Limb (tissue), 2 donors: Measurements from ENCODE around the gene ZBTB7A.

ENCODE experiments used
- DNase-seq, 2 donors: peaks; one replicate each; pipeline ENCODE4 v3.0.0-alpha.2; 2016; ENCODE audit errors: extremely low spot score in 2 of 2

Gene ZBTB7A

DNA sequence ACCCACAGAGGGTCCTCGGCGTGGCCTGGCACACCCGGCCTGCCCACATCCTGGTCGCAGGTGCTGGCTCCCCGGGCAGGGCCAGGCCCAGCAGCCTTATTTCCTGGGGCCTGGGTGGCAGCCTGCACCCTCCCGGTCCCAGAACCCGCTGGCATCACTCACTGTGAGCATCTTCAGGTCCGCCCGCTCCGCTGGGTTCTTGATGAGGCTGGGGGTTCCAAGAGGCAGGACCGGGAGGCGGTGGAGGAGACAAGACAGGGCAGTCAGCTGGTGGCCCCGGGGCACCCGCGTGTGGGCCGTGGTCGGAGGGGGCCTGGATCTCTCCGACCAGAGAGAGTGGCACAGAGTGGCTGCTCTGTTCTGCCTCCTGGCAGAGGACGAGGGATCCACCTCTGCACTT, 27.6 kb upstream of the ZBTB7A start:
- no peak for DNase-seq

DNA sequence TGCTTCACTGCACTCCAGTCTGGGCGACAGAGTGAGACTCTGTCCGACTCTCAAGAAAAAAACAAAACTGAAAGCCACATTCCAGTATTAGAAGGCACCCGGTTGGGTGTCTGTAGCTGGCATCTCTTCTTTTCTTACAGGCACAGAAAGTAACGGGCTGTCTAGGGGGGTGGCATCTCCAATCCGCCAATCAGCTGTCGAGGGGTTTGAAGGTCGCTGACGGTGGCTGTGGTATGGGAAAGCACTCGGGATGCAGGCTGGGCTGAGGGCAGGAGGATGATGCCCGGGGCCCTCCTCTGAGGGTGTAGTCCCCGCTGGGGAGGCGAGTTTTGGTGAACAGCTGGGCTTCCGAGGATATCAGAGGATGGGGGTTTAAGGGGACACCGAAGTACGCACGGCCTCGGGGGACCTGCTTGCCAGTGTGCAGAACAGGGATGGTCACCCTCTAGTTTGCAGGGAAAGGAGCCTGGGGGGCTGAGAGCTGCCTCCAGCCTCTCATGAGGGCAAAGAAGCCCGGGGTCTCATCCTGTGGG, 27.0 kb upstream of the ZBTB7A start:
- DNase-seq: no peak

DNA sequence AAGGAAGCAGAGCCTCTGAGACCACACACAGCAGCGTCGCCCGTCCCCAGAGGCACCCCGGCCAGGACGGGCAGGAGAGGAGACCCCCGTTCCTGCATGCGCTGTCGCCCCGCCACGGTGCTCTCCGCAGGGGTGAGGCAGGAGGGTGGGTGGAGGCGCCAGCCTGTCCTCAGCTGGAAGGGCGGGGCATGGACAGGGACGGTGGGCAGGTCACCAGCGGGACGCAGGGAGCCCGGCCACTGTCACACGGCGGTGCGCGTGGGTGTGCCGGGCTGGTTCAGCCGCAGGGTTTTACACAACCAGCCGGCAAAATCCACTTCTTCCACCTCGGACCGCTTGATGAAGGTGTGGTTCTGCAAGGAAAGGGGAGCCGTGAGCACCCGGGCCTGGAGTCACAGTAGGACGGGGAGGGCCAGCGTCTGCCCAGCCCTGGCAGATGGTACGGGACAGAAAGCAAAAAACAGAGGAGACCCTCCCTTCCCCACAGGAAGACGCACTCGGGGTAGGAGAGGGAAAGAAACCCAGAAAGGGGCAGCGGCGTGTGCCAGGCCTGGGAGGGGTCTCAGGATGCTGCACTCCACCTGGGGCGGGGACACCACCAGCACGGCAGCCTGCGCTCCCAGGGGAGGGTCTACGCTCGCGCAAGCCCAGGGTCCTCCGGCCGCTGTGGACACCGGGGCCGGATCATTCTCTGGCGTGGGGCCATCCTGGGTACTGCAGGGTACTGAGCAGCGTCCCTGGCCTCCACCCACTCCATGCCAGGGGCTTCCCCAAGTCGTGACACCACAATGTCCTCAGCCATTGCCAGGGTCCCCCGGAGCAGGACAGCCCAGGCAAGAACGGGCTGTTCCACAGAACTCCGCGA, 23.9 kb upstream of the ZBTB7A start:
- DNase-seq: no peak

DNA sequence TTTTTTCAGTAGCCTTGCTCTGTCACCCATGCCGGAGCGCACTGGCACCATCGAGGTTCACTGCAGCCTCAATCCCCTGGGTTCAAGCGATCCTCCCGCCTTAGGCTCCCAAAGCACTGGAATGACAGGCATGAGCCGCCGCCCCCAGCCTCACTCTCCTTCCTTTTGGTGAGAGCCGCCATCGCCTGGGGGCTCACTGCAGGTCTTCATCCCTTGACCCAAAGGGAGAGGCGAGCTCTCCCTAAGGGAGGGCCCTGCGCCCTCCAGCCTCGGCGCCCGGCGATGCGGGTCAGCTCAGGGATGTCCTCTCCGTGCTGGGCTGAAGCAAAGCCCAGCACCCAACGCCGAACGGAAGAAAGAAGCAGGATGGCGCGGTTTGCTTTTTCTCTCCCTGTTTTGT, 23.2 kb upstream of the ZBTB7A start:
- no peak for DNase-seq

DNA sequence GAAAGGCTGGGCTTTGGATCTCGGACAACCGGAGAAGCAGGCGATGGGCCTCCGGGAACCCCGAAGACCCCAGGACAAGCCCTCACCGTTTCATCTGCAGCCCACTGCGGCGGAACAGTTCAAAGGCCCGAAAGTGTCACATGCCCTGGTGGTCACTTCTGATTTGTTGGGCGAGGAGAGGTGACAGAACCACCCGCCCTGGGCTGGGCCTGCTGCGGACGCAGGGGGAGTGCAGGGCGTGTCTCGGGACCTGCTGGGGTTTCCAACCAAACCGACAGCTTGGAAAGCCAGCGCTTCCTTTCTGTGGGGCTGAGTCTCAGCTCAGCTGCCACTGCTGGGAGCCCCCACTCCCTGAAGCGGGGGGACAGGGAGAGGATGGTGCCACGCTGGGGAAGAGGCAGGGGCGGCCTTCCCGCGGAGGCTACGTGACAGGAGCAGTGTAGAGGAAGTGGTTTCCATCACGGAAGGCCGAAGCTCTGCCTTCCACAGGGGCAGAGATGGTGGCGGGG, 22.8 kb upstream of the ZBTB7A start:
- no peak for DNase-seq

DNA sequence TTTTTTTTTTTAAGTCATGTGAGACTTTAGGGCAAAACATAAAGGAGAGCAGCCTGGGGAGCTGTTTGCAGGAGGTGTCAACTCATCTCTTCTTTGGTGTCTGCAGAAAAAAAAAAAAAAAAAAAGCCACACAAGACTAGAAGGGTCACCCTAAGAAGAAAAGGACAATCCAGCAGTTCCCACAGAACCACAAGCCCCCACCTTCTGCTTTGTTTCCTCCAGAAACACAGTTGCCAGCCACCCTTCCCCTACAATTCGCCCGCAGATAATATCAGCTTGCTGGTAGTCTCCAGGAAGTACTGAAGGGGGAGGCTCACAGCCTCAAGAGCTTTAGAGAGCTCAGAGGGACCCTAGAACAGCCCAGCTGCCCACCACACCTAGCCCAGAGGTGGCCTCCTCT, 22.3 kb upstream of the ZBTB7A start:
- no peak for DNase-seq

DNA sequence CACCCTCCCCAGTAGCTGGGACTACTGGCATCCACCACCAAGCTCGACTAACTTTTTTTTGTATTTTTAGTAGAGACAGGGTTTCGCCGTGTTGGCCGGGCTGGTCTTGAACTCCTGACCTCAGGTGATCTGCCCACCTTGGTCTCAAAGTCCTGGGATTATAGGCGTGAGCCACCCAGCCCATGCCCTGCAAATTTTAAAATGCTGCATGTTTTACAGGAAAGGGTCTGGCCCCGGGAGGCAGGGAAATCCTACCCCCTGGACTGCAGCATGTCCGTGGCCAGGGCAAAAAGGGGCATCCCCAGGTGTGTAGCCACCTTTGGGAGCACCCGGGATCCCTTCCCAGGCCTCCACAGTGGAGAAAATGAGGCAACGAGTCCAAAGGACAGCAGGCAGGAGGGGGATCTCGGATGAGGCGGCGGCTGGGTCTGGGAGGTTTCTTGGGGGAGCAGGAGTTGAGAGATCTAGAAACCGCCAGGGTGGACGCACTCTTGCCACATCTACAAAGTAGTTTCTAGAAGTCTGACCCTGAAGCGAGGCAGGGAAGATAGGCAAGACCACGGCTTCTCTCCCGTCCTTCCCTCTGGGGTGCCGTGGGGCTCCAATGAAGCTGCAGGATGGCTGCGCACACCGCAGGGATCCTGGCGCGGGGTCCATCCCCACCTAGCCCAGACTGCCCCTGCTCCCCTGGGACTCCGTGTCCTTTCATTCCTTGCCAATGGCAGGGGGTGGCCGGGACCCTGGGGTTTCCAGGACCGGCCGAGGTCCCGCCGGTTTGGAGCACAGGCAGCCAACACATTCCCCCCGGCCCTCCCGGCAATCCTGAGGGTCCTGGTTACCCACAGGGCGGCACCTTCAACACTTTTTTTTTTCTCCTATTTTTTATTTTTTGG, 21.3 kb upstream of the ZBTB7A start:
- peak in 1 of 2 donors; percentile 37 for DNase-seq

DNA sequence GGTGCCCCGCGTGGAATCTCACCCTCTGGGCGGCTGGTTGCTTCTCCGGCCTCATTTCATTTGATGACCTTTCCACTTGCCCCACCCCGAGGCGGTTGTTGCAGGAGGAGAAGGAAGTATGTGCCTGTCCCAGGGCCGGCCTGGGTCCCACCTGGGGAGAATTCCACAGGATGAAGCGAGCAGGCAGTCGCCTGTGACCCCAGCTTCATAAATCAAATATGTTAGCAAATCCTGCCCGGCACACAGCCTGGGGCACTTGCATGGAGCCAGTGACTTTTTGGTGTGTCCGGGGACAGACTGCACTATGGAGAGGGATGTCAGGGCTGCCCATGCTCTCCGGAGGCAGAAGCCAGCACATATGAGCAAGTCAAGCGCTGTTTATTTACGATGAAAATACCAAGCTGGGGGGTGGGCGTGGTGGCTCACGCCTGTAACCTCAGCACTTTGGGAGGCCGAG, 19.7 kb upstream of the ZBTB7A start:
- peak in 1 of 2 donors; percentile 34 for DNase-seq

DNA sequence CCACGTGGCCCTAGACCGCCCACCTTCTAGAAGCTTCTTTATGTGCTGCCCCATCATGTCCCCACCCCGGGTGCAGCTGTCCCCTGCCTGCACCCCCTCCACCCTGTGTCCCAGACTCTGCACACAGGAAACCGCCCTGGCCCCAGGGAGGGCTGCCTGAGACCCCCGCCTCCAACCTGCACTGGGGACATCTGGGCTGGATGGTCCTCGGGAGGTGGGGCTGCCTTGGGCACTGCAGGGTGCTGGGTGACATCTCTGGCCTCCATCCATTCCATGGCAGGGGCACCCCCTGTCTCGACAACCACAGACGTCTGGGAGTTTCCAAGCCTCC, 17.8 kb upstream of the ZBTB7A start:
- DNase-seq: no peak

DNA sequence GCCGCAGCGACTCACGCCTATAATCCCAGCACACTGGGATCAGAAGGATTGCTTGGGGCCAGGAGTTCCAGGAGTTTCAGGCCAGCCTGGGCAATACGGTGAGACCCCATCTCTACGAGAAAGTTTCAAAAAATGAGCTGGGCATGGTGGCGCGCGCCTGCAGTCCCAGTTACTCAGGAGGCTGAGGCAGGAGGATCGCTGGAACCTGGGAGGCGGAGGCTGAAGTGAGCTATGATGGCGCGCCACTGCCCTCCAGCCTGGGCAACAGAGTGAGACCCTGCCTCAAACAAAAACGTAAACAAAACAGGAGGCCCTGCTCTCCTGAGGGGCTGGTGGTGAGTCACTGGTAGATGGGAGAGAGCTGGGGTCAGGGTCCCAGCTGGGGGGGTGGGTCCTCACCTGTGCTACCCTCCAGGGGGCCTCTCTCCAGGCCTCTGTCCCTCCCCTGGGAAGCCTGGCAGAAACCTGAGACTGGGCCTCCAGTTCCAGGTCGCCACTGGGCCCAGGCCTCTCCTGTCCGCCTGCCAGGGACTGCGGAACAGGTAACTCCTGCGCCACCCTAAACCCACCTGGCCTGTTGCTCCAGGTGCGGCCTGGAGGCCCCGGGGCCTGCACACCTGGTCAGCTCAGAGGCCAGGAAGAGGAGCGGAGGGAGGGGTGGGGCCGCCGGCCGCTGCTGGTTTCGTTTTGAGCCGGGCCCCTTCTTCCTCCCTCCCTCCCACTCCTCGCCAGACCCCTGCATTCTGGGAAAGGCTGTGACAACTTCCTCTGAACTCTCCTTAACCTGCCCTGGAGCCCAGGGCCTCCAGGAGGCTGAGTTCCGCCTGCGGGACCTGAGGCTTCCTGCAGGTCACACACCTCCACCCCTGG, 17.2 kb upstream of the ZBTB7A start:
- DNase-seq: peak; percentile 10 to 55

DNA sequence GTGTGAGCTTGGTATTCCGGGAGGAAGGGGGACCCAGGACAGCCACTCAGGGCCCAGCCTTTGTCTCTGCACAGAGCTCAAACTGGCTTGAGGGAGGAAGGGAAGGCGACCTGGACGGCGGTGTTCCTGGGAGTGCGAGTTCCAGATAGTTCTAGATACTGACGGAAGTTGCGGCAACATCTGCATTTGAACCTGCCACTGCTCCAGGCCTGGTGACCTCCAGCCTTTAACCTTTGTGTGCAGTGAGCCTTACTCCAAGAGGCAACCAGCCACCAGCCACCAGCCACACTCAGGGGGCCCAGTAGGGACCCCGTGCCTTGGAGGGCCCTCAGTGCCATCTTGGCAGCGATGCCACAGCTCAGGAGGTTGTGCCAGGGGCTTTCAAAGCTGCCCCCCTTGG, 15.5 kb upstream of the ZBTB7A start:
- DNase-seq: no peak

DNA sequence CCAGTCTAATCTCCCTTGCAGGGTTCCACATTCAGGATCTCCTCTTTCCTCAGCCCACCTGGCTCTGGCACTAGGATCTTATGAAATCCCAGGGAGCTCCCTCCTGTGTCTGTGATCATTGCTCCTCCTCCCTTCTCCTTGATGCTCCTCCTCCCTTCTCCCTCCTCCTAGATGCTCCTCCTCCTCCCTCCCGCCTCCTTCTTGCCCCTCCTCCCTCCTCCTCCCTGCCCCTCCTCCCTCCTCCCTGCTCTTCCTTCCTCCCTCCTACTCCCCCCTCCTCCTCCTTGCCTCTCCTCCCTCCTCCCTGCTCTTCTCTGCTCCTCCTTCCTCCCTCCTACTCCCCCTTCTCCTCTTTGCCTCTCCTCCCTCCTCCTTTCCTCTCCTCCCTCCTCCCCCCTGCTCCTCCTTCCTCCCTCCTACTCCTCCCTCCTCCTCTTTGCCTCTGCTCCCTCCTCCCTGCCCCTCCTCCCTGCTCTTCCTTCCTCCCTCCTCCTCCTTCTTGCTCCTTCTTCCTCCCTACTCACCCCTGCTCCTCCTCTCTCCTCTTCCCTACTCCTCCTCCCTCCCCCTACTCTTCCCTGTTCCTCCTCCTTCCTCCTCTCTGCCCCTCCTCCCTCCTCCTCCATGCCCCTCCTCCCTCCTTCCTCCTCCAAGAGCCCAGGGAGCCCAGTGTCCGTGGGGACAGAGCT, 14.9 kb upstream of the ZBTB7A start:
- DNase-seq: no peak

DNA sequence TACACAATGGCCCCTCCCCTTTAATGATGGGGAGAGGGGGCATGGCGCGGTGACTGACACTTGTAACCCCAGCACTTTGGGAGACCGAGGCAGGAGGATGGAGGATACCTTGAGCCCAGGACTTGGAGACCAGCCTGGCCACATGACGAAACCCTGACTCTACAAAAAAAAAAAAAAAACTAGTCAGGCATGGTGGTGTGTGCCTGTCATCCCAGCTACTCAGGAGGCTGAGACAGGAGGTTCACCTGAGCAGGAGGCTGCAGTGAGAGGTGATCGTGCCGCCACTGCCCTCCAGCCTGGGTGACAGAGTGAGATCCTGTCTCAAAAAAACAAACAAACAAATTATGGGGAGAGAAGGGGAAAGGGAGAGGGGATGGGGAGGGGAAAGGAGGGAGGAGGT, 13.8 kb upstream of the ZBTB7A start:
- DNase-seq: no peak

DNA sequence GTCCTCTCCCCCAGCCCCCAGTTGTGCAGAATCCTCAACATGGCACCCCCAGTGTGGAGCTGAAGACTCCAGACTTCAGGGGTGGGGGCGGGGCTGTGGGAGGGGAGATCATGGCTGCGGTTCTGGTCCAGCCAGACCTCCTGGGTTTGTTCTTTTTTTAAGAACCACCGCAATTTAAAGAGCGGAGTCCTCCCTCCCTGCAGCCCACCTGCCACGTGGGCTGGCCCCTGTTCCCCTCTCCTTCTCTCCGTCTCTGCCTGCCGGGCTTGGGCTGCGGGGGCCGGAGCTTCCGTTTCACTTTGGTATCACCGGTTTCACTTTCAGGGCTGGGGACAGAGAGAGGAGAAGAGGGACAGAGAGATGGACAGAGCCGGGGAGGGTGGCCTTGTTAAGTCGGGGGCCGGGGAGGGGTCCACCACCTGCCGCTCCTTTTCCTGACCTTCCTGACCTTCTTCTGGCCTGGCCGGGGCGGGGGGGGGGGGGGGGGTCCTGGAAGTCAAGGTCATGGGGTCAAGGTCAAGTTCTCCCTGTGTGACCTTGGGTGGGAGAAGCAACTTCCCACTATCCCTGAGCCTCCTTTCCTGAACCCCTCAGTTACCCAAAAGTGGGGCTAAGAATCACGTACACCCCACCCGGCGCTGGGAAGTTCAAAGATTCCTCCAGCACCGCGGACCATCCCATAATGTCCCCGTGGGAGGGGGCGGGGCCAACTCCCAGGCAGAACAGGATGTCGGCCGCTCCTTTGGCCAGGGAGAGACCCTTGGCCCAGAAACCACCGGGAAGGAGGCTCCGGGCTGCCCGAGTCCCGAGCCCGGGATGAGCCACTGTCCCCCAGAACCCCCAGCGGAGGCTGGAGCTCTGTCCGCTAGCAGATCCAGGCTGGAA, 11.3 kb upstream of the ZBTB7A start:
- peak in 1 of 2 donors; percentile 60 for DNase-seq

DNA sequence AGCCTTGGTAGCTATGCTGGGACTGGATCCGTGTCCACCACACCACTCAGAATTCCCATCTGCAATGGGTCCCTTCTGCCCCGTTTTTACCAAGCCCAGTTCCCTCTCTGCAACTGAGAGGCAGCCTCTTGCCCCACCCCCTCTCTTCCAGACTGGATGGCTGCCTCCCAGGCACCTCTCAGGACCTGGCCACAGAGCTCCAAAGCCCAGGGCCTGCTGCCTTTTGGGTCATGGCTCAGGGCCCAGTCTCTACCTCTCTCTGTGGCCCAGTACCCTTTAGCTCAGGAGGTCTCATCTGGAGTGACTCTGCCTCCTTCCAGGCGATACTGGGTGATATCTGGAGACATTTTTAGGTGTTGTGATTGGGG, 10.3 kb upstream of the ZBTB7A start:
- DNase-seq: no peak

DNA sequence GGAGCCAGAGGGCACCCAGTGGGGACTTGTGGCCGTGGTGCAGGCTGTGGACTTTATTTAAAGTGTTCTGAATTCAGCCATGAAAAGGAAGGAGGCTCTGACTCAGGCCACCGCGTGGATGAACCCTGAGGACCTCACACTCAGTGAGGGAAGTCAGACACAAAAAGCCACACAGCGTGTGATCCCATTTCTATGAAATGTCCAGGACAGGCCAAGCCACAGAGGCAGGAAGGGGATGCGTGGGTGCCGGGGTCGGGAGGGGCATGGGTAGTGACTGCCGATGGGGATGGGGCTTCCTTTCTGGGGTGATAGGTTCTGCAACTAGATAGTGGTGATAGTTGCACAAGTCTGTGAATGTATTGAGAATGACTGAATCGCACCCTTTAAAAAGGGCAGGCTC, 8.7 kb upstream of the ZBTB7A start:
- DNase-seq: no peak

DNA sequence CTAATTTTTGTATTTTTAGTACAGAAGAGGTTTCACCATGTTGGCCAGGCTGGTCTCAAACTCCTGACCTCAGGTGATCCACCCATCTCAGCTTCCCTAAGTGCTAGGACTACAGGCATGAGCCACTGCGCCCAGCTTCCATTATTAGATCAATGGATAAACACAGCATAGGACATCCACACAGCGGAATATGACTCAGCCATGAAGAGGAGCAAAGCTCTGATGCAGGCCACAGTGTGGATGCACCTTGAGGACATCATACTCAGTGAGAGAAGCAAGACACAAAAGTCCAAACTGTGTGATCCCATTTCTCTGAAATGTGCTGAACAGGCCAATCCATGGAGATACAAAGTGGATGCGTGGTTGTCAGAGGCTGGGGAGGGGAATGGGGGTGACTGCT, 4.9 kb upstream of the ZBTB7A start:
- no peak for DNase-seq

DNA sequence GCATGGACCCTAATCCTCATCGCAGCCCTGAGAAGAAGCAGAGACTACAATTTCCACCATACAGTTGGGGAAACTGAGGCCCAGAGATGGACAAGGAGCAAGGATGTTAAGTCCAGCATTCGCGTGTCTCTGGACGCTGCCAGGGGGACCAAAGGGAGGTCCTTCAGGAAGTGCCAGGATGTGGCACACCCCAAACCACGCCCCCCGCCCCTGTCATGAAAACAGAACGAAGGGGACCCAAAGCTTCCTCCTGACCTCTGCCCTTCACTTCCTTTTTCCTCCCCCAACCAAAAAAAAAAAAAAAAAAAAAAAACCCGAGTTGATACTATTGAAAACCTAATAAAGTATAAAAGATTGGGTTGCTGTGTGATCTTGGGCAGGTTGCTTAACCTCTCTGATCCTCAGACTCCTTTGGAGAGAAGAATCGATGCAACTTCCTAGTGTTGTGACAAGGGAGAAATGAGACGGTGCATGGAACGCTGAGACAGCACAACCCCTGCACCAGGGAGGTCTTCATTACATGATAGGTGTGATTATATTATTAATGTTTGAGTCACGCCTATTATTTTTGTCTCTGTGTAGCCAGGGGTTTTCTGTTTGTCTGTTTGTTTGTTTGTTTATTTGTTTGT, 2.7 kb upstream of the ZBTB7A start:
- DNase-seq: no peak
